HG03064 (cell line): Measurements from ENCODE around the gene PPID.
A peak's percentile ranks its signal among the peaks of the same experiment; 100 is the strongest.
"Not testable (repeated sequence)": the region's sequence is repeated elsewhere in the genome, so short reads cannot be mapped to it uniquely, and the experiment has no call there.

Source experiments
- ATAC-seq: cut with Tn5 transposase; IDR thresholded peaks from one replicate; pipeline ENCODE4 v1.9.1; 2021; ENCODE audit warnings: low read depth; ENCODE audit not compliant: unreplicated experiment

The PPID gene

DNA sequence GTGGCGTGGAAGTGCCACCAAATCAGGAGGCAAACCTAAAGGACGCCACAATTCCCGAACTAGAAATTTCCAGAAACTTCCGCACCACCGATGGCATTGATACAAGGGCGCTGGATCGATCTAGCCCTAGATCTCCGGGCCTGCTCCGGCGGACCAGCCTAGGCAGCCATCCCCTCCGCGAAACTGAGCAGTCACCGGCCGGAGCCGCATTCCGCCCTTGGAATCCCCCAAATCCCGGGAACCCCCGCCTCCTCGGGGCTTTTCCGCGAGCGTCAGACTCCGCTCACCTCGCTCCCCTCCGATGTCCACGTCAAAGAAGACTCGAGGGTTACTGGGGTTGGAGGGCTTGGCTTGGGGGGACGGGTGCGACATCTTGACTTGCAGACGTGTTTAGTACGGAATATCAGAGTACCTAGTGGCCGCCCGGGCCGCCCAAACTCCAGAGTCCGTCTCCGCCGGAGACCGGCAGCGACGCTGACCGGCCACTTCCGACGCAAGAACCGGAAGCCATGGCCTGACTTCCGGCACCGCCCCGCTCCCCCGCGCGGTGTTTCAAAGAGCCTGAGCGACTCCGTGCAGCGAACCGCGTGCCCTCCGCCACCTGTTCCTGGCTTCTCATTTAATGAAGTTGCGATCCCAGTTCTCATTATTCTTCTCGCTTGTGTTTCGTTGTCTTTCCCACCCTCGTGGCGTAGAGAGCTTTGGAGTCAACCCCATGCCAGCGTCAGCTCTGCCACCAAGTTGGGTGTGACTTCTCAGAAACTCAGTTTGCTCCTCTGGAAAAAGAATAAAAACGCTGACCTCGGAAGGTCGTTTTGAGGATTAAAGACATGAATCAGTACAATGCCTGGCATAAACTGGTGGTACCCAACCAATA lies at the start of gene PPID:
Gene PPID (minus strand): TSS at position 480 of the 877 bp plus-strand sequence. CDS start 108 bp downstream, at position 372.
- ATAC-seq = peak; percentile 98

DNA sequence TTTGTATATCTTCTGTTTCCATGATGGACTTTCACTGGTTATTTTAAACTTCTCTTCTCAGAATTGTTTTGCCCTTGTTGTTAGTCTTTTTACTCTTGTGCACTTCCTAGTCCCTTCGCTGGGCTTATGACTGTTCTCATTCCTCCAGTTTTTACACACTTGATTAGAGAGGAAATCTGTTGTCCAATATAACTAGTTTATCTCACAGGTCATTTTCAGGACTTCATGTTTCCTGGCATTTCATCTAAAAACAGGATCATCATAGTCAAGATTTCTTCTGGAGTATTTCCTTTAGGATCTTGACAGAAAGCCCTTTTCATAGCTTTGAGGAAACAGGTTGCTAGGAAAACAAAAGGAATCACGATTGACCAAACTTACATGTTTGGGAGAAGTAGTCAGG lies 48.6 kb upstream of the PPID start:
- no peak for ATAC-seq

DNA sequence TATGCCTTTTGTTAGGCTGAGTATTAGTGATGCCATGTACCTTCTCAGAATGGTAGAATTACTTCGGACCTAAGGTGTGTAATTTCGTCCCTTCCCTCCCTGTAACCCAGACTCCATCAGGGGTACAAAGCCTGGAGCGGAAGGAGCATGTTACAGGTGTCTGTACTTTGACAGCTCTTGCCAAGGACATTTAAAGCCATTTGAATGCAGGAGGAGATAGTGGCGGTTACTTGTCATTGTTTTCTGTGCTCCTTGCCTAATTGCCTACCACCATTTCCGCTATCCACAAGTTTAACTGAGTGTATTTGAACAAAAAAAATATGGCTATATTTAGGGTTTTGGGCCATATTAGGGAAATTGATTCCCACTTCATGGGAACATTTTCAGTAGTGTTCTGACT lies 47.5 kb upstream of the PPID start:
- ATAC-seq = no peak

DNA sequence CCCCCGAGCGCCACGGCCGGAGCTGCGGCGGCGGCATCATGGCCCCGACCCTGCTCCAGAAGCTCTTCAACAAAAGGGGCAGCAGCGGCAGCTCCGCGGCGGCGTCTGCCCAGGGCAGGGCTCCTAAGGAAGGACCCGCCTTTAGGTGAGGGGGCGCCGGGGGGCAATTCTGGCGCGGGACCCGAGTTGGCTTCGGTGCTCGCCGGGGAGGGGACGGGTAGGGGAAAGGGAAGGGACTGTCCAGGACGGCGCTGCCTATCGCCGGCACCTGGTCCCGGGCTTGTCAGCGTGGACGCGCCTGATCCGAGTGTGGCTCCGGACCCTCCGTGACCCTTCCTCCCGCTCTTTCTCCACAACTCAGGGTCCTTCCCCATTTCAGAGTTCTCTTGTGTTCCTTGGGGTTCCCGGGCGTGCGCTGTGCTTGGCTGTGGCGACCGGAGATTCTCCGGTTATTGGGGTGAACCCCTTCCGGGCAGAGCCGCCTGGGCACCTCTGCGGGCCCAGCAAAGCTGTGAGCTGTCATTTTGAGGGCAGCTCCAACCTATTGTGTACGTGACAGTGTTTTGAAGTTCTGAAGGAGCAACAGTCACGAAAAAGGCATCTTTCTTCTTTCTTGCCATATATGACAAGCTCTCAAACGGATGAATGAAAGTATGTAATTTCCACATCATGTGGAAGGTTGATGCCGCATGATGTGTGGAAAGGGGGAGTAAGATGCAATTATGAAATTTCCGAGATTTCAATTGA lies 46.2 kb upstream of the PPID start:
- peak; percentile 45 for ATAC-seq

DNA sequence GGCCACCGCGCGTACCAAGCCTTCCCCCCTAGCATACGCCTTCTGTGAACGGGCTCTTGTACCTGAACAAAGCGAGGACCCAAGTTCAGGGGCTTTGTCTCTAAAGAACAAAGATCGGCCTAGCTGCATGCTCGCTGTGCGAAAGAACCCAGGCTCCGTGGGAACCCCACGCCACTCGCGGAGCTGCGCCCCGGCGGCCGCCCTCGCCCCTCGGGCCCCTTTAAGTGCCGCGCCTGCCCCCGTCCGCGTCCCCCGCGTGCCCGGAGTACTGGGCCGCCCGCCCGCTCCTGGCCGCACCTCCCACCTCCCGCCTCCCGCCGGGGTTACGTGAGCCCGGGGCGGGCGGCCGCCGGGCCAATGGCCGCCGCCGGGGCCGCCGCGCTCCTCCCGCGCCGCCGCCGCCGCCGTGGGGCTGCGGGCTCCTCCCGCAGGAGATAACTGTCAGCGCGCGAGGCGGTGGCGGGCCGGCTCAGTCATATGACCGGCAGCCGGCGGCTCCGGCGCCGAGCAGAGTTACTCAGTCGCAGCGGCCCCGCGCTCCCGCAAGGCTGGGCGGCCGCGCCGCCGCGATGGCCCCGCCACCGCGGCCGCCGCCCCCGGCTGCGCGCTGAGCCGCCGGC lies 45.5 kb upstream of the PPID start, which contains the start of gene FNIP2:
Gene FNIP2 (plus strand): TSS at position 472 of the 620 bp plus-strand sequence. CDS start 187 bp downstream, outside the sequence.
- peak; percentile 78 for ATAC-seq

DNA sequence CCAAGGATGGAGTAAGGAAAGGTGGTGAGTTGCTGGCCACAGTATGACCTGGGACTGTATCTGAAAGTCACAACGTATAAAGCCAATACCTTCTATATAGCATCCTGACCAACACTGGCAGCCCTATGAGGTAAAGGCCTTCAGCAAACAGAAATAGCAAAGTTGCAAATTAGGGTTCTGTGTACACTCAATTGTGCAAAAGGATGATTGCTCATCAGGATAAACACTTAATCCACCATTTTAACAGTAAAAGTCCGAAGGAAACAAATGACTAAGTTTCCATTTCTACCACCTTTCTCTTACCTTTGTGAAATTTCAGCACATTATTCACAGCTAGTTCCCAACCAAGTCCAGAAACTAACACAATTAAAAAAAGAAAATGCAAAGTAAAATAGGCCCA lies 44.3 kb upstream of the PPID start:
- ATAC-seq = no peak

DNA sequence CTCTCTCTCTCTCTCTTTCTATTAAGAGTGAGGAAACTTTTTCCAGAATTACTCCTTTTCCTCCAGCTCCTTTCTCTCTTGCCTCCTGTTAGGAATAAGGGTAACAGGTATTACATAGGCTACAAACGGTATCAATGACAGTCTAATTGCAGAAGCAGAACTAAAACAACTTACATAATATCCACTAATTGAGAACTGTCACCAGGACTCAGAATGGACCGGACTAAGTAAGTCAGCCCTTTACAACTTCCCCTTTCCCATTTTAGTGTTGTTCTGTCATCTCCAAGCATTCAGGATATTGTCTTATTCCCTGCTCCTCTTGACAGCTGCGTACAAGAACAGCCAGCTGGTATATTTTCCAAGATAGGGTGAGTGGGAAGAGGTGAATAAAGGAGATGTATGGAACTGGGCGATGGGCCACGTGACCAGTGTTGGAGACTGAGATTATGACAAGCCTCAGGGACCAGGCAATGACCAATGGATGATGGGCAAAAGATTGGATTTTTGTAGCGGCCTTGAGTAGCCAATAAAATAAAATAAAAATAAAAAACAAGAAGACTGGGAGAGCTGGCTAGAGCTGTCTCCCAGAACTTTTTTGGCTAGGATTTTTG lies 43.3 kb upstream of the PPID start:
- ATAC-seq = no peak

DNA sequence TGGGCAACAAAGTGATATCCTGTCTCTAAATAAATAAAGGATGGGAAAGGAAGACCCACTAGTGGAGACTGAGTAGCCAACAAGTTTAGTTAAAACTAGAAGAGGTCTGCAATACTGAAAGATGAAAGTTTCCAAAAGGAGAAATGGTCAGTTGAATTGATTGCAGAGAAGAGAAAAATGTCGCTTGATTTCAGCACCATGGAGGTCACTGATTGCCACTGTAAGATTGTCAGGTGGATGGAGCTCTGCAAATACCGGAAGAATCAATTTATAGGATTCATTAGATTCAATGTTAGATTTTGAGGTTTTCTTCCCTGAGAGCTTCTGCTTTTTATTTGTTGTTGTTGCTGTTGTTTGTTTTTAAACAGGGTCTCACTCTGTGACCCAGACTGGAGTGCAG lies 40.3 kb upstream of the PPID start:
- ATAC-seq = no peak

DNA sequence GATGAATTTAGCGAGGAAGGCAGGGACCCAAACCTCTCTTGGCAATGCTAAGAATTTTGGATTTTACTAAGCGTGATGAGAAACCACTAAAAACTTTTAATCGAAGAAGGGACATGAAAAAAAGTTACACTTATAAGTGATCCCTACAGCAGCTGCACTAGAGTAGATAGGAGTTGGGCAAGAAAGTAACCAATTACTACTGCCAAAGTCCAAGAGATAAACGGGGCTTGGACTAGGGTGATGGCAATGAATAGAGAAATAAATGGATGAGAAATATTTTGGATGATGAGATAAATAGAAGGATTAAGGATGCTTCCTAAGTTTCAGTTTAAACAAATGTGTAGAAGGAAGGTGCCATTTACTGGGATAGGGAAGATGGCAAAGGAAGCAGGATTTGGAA lies 39.4 kb upstream of the PPID start:
- no peak for ATAC-seq

DNA sequence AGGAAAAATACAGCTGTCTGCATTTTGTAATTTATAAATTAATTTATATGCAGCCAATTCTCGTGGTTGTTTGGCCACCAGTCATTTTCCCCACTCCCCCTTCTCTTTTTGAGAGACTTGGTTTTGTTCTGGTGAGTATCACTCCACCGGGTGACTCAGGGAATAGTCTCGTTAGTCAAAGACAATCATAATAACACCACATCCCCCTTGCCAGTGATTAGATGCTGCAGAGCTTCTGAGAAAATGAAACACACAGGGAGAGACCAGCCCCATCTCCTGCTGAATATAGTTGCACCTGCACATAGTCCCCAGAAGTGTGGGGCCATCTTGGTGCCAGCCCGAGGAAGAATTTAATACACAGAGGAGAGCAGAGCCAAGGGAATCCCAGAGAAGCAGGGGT lies 37.7 kb upstream of the PPID start:
- no peak for ATAC-seq

DNA sequence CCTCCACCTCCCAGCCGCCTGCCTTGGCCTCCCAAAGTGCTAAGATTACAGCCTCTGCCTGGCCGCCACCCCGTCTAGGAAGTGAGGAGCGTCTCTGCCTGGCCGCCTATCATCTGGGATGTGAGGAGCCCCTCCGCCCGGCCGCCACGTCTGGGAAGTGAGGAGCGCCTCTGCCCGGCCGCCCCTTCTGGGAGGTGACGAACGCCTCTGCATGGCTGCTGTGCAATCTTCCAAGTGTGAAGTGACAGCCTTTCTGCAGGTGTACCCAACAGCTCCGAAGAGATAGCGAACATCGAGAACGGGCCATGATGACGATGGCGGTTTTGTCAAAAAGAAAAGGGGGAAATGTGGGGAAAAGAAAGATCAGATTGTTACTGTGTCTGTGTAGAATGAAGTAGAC lies 36.3 kb upstream of the PPID start:
- ATAC-seq = not testable (repeated sequence)

DNA sequence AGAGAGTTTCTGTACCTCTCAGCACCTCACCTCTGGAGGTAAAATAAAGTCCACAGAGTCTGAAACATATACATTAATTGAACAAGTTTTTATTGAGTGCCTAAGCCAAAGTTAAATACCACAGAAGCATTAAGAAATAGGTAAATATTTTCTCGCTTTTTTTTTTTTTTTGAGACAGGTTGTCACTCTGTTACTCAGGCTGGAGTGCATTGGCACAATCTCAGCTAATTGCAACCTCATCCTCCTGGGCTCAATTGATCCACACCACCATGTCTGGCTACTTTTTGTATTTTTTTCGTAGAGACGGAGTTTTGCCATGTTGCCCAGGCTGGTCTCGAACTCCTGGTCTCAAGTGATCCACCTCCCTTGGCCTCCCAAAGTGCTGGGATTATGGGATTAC lies 35.5 kb upstream of the PPID start:
- ATAC-seq = no peak

DNA sequence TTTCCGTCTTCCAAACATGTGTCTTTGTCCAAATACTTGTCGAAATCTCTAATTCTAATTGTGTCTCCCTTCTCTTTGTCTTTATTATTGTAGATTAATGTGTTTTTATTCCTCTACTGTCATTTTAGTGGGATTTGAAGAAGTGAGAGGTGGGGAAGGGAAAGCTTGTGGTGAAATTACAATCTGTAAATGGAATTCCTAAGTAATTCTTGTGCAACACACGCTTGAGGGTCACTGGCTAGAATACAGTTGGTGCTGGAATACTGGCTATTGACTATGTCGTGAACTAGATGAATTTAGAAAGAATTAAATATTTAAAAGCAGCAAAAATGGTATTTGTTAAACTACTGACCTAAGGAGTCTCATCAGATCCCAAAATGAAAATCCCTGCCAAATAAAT lies 34.9 kb upstream of the PPID start:
- ATAC-seq = no peak

DNA sequence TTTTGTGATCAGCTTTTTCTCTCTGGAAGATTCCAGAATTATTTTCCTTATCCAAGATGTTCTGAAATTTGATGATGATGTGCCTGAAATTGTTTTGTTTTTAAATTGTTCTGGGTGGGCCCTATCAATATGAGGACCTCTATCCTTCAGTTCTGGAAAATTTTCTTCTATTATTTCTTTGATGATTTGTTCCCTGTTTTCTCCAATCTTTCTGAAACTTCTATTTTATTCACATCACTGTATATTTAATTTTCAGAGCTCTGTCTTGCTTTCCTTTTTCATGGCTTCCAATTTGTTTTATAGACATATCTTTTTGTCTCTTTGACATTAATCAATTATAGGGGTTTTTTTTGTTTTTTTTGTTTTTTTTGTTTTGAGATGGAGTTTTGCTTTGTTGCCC lies 33.4 kb upstream of the PPID start:
- ATAC-seq = no peak

DNA sequence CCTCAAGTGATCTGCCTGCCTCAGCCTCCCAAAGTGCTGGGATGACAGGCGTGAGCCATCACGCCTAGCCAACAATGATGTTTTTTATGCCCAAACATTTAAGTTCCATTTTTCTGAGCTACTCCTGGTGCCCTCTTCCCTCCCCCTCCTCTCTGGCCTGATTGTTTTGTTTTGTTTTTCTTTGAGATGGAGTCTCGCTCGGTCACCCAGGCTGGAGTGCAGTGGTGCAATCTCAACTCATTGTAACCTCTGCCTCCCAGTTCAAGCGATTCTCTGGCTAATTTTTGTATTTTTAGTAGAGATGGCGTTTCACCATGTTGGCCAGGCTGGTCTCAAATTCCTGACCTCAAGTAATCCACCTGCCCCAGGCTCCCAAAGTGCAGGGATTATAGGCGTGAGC lies 32.6 kb upstream of the PPID start:
- ATAC-seq = not testable (repeated sequence)

DNA sequence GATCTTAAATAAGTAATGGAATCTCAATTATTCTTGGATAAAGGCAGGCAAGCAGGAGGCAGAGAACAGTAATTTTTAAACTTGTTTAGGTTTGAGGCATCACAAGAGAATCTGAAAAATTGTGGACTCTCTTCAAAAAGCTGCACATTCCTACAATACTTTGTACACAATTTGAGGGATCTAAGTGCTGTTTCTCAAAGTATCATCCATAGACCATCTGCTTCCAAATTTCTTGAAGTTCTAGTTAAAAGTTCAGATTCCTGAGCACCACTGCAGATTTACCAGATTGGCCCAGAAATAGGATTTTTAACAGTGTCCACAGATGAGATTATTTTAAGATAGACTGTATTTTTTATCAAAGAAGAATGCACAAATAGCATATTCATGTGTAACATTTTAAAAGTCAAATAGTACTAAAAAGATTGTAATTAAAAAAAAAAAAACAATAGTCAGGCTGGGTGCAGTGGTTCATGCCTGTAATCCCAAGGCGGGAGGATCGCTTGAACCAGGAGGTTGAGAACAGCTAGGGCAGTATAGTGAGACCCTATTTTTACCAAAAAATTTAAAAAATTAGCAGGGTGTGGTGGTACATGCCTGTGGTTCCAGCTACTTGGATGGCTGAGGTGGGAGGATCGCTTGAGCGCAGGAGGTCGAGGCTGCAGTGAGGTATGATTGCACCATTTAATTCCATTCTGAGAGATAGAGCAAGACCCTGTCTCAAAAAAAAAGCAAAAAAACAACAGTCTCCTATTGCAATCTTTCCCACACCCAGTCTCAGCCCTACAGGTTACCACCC lies 31.4 kb upstream of the PPID start:
- no peak for ATAC-seq

DNA sequence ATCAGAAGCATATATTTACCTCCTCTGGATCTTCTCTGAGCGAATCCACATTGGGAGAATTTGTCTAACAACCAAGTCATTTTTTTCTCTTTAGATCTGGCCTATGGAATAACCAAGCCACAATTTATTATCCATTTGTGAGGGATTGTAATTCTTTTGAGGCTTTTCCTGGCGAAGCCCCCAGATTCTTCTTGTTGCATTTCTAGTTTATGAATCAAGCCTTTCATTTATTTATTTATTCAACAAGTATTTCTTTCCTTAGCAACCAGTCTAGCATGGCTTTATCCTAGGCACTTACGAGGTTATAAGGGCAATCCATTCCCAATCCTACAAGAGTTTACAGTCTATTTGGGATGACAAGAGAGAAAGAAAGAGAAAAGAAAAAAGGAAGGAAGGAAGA lies 27.2 kb upstream of the PPID start:
- ATAC-seq = no peak

DNA sequence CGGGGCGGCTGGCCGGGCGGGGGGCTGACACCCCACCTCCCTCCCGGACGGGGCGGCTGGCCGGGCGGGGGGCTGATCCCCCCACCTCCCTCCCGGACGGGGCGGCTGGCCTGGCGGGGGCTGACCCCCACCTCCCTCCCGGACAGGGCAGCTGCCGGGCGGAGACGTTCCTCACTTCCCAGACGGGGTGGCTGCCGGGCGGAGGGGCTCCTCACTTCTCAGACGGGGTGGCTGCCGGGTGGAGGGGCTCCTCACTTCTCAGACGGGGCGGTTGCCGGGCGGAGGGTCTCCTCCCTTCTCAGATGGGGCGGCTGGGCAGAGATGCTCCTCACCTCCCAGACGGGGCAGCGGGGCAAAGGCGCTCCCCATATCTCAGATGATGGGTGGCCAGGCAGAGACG lies 23.3 kb upstream of the PPID start:
- ATAC-seq = not testable (repeated sequence)

DNA sequence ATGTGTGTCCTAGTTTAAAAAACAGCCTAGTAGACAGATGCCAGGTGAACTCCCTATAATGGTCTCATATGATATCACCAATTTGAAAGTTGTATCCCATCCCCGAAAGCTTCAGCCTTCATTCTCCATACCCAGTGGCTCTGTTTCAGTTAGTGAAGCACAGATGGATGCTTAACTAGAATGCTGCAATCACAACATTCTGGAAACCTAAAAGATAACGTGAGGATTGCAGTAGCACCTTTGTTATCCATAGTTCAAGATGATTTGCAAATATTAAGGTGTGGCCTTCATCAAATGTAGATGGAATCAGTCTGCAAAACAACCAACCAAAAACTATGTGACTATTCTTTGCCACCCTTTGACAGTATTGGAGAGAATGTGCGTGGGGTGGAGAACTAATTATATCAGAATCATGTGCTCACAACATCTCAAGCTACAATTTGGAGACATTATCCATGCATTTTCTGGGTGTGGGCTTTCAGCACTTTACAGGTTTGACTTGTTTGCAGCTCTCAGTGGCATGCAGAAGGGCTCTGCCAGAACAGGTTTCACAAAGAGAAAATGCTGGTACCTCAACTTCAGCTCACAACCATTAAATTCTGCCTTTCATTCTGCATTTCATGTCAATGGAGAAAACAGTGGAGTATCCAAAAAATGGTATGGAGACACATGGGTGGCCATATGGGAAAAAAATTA lies 18.3 kb upstream of the PPID start:
- no peak for ATAC-seq
